ENCODE measurements around the gene CHMP5. TPM values are rescaled to one million over a fixed set of nuclear protein-coding genes. Genes with fewer than 3 reads are reported as not detected.

The CHMP5 gene
- polyA plus RNA-seq, 1 donor (not counting 4 experiments of a cell fraction or from before 2014, with no cell fraction given): 132 TPM

GRCh38 chr9:33221568-33221884, 43.3 kb upstream of the CHMP5 start:
- Histone ChIP-seq H3K4me3 (ENCODE audit: control insufficient read depth in 2 of 3, extremely low read depth in 1 of 3, insufficient read depth in 2 of 3, low read depth in 1 of 3, low read length in 3 of 3) (no peak overlapping the region), H3K36me3 (ENCODE audit: control insufficient read depth in 2 of 2, extremely low read depth in 1 of 2, insufficient read depth in 2 of 2, low read length in 2 of 2) (no peaks in the 10 kb centered on the region), H3K9me1 (ENCODE audit: control insufficient read depth, extremely low read depth, insufficient read depth, low read length) (no peaks in the 10 kb centered on the region), H3K9ac (ENCODE audit: control insufficient read depth, extremely low read depth, insufficient read depth, low read length) (no peak overlapping the region), H4K20me1 (ENCODE audit: control insufficient read depth, extremely low read depth, insufficient read depth, low read length) (no peaks in the 10 kb centered on the region), H2AFZ (ENCODE audit: control insufficient read depth, low read length) (peak overlapping the region; percentile 24), H3K4me2 (ENCODE audit: control insufficient read depth, extremely low read depth, insufficient read depth, low read depth, low read length) (peak overlapping the region; percentile 19), H3K27ac (ENCODE audit: control insufficient read depth, insufficient read depth, low read length) (peak overlapping the region; percentile 60), H3K79me2 (ENCODE audit: control insufficient read depth, insufficient read depth, low read length) (no peaks in the 10 kb centered on the region), H3K9me3 (ENCODE audit: control insufficient read depth, low read depth, low read length) (no peaks in the 10 kb centered on the region), H3K4me1 (ENCODE audit: control insufficient read depth, extremely low read depth, insufficient read depth, low read length) (peaks cover 22% of the 10 kb centered on the region), H3K27me3 (ENCODE audit: control insufficient read depth, extremely low read depth, insufficient read depth, low read length) (no peaks in the 10 kb centered on the region)
- dilution Hi-C loops (cut with MboI; ENCODE audit: extremely low pct_ligation_motif_present, low sequenced_read_pairs): no loop called here
- FAIRE-seq: no peak
- no peak for TF ChIP-seq CTCF (optimal IDR thresholded peaks at IDR 0.05 in 1 of 3, IDR thresholded peaks at IDR 0.05 in 1 of 3, conservative IDR thresholded peaks at IDR 0.05 in 1 of 3; ENCODE audit: extremely low read depth in 1 of 3, insufficient read depth in 2 of 3, low read length in 3 of 3)
- no peak for TF ChIP-seq EZH2 (IDR thresholded peaks at IDR 0.05; ENCODE audit: low read length)
- no peak for DNase-seq (ENCODE audit: low read depth, low spot score)

DNA sequence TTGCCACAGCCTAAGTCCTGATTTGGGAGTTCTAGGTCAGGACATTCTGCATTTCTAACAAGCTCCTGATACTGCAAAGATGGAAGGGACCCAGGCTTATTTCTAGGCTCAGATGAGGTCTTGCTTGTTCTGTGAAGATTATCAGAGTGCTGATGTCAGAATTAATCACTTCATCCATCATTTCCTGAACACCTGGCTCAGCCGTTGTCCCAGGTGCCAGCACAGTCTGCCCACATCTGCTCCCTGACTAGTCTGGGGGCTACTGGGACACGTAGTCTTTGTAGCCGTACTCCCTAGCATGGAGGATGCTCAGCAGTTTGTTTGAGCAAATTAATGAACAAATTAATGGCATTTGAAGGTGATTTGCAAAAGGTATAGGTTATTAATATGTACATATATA, 42.8 kb upstream of the CHMP5 start:
- H3K9ac ChIP-seq (ENCODE audit: control insufficient read depth, extremely low read depth, insufficient read depth, low read length): no peak overlapping the region
- H3K4me1 ChIP-seq (ENCODE audit: control insufficient read depth, extremely low read depth, insufficient read depth, low read length): peaks cover 22% of the 10 kb centered on the region
- H3K79me2 ChIP-seq (ENCODE audit: control insufficient read depth, insufficient read depth, low read length): no peaks in the 10 kb centered on the region
- FAIRE-seq: peak; percentile 76
- H3K27ac ChIP-seq (ENCODE audit: control insufficient read depth, insufficient read depth, low read length): peak overlapping the region; percentile 60
- peak overlapping the region; percentile 19 for H3K4me2 ChIP-seq (ENCODE audit: control insufficient read depth, extremely low read depth, insufficient read depth, low read depth, low read length)
- no peak overlapping the region for H3K4me3 ChIP-seq (ENCODE audit: control insufficient read depth in 2 of 3, extremely low read depth in 1 of 3, insufficient read depth in 2 of 3, low read depth in 1 of 3, low read length in 3 of 3)
- H3K9me1 ChIP-seq (ENCODE audit: control insufficient read depth, extremely low read depth, insufficient read depth, low read length): no peaks in the 10 kb centered on the region
- H3K9me3 ChIP-seq (ENCODE audit: control insufficient read depth, low read depth, low read length): no peaks in the 10 kb centered on the region
- DNase-seq (ENCODE audit: low read depth, low spot score): peak; percentile 57
- no peak for TF ChIP-seq CTCF (optimal IDR thresholded peaks at IDR 0.05 in 1 of 3, IDR thresholded peaks at IDR 0.05 in 1 of 3, conservative IDR thresholded peaks at IDR 0.05 in 1 of 3; ENCODE audit: extremely low read depth in 1 of 3, insufficient read depth in 2 of 3, low read length in 3 of 3)
- TF ChIP-seq EZH2 (IDR thresholded peaks at IDR 0.05; ENCODE audit: low read length): no peak
- H3K27me3 ChIP-seq (ENCODE audit: control insufficient read depth, extremely low read depth, insufficient read depth, low read length): no peaks in the 10 kb centered on the region
- dilution Hi-C loops (cut with MboI; ENCODE audit: extremely low pct_ligation_motif_present, low sequenced_read_pairs): no loop called here
- no peaks in the 10 kb centered on the region for H3K36me3 ChIP-seq (ENCODE audit: control insufficient read depth in 2 of 2, extremely low read depth in 1 of 2, insufficient read depth in 2 of 2, low read length in 2 of 2)
- no peak overlapping the region for H2AFZ ChIP-seq (ENCODE audit: control insufficient read depth, low read length)
- H4K20me1 ChIP-seq (ENCODE audit: control insufficient read depth, extremely low read depth, insufficient read depth, low read length): no peaks in the 10 kb centered on the region
